Measurements from ENCODE around the gene MAST4.

MAST4 gene

GRCh38 chr5:66863243-66864170, 267.3 kb downstream of the MAST4 start:
- CTCF ChIA-PET = interaction anchor here (1.0 to 1.6 kb wide), 4 partner anchors 9 to 55 kb away, joined by 3 to 5 read pairs (median 4); no protein-coding TSS in a partner anchor

GRCh38 chr5:66864240-66864884, 268.2 kb downstream of the MAST4 start:
- 97% methylated on average over 7 of the region's 10 CpGs for WGBS (ENCODE audit: insufficient coverage)
- Histone ChIP-seq H3K27me3 (replicated peaks in 2 of 5; ENCODE audit: control insufficient read depth in 4 of 5, insufficient read depth in 5 of 5, low read length in 4 of 5) (peaks cover 0 to 11% (median 7%) of the 10 kb centered on the region in 5 experiments), H3K4me1 (ENCODE audit: control extremely low read depth in 1 of 4, control insufficient read depth in 4 of 4, insufficient read depth in 4 of 4, low read length in 3 of 4) (peaks cover 0 to 4% (median 0%) of the 10 kb centered on the region in 4 experiments), H3K27ac (ENCODE audit: insufficient read depth in 1 of 2, low read depth in 1 of 2, low read length in 2 of 2, poor library complexity in 1 of 2, severe bottlenecking in 2 of 2) (no peak overlapping the region), H3K9me3 (ENCODE audit: control extremely low read depth in 1 of 5, control insufficient read depth in 4 of 5, insufficient read depth in 2 of 5, low read depth in 1 of 5, low read length in 4 of 5) (no peaks in the 10 kb centered on the region), H3K4me3 (ENCODE audit: control insufficient read depth in 1 of 7, extremely low read depth in 1 of 7, insufficient read depth in 4 of 7, low read depth in 2 of 7, low read length in 6 of 7) (no peak overlapping the region), H3K36me3 (ENCODE audit: control insufficient read depth in 4 of 4, insufficient read depth in 4 of 4, low read length in 3 of 4) (no peaks in the 10 kb centered on the region)
- ChIA-PET CTCF (interaction anchor here (1.0 to 1.6 kb wide), 4 partner anchors 8 to 56 kb away, joined by 3 to 5 read pairs (median 4); no protein-coding TSS in a partner anchor), POLR2A (no interaction called here)
- peak; percentile 19 to 46 (median 28) for DNase-seq

More at GRCh38 chr5:66863243-66864170, 267.3 kb downstream of the MAST4 start:
- 95% methylated on average over 4 of the region's 6 CpGs for WGBS (ENCODE audit: insufficient coverage)
- Histone ChIP-seq H3K4me3 (ENCODE audit: control insufficient read depth in 1 of 7, extremely low read depth in 1 of 7, insufficient read depth in 4 of 7, low read depth in 2 of 7, low read length in 6 of 7) (no peak overlapping the region), H3K36me3 (ENCODE audit: control insufficient read depth in 4 of 4, insufficient read depth in 4 of 4, low read length in 3 of 4) (no peaks in the 10 kb centered on the region), H3K27me3 (replicated peaks in 2 of 5; ENCODE audit: control insufficient read depth in 4 of 5, insufficient read depth in 5 of 5, low read length in 4 of 5) (peaks cover 0 to 12% (median 7%) of the 10 kb centered on the region in 5 experiments), H3K4me1 (ENCODE audit: control extremely low read depth in 1 of 4, control insufficient read depth in 4 of 4, insufficient read depth in 4 of 4, low read length in 3 of 4) (peaks cover 0 to 4% (median 0%) of the 10 kb centered on the region in 4 experiments), H3K9me3 (ENCODE audit: control extremely low read depth in 1 of 5, control insufficient read depth in 4 of 5, insufficient read depth in 2 of 5, low read depth in 1 of 5, low read length in 4 of 5) (no peaks in the 10 kb centered on the region), H3K27ac (ENCODE audit: insufficient read depth in 1 of 2, low read depth in 1 of 2, low read length in 2 of 2, poor library complexity in 1 of 2, severe bottlenecking in 2 of 2) (no peak overlapping the region)
- POLR2A ChIA-PET = no interaction called here
- no peak for DNase-seq

- POLR2A ChIA-PET = interaction anchor here (0.6 kb wide), 1 partner anchor 14 kb away, joined by 3 read pairs; no protein-coding TSS in a partner anchor
- CTCF ChIA-PET = interaction anchor here (0.9 to 2.1 kb wide), 4 partner anchors 10 to 282 kb away, joined by 3 to 5 read pairs (median 4); no protein-coding TSS in a partner anchor
- WGBS (ENCODE audit: insufficient coverage) = 100% methylated on average over 1 of the region's 1 CpG
These were observed 271.6 kb downstream of the MAST4 start for GRCh38 chr5:66867618-66868322.

GRCh38 chr5:66869347-66869746, 273.2 kb downstream of the MAST4 start:
- CTCF ChIA-PET = no interaction called here
- no peaks in the 10 kb centered on the region for H3K9me3 ChIP-seq (ENCODE audit: control extremely low read depth in 1 of 5, control insufficient read depth in 4 of 5, insufficient read depth in 2 of 5, low read depth in 1 of 5, low read length in 4 of 5)
- DNase-seq = no peak
- no peaks in the 10 kb centered on the region for H3K27me3 ChIP-seq (replicated peaks in 2 of 5; ENCODE audit: control insufficient read depth in 4 of 5, insufficient read depth in 5 of 5, low read length in 4 of 5)
- 93% methylated on average over 2 of the region's 6 CpGs for WGBS (ENCODE audit: insufficient coverage)
- POLR2A ChIA-PET = no interaction called here
- H3K27ac ChIP-seq (ENCODE audit: insufficient read depth in 1 of 2, low read depth in 1 of 2, low read length in 2 of 2, poor library complexity in 1 of 2, severe bottlenecking in 2 of 2) = no peak overlapping the region
- H3K36me3 ChIP-seq (ENCODE audit: control insufficient read depth in 4 of 4, insufficient read depth in 4 of 4, low read length in 3 of 4) = no peaks in the 10 kb centered on the region
- no peak overlapping the region for H3K4me3 ChIP-seq (ENCODE audit: control insufficient read depth in 1 of 7, extremely low read depth in 1 of 7, insufficient read depth in 4 of 7, low read depth in 2 of 7, low read length in 6 of 7)
- no peaks in the 10 kb centered on the region for H3K4me1 ChIP-seq (ENCODE audit: control extremely low read depth in 1 of 4, control insufficient read depth in 4 of 4, insufficient read depth in 4 of 4, low read length in 3 of 4)

More at GRCh38 chr5:66867618-66868322, 271.6 kb downstream of the MAST4 start:
- no peaks in the 10 kb centered on the region for H3K36me3 ChIP-seq (ENCODE audit: control insufficient read depth in 4 of 4, insufficient read depth in 4 of 4, low read length in 3 of 4)
- H3K4me3 ChIP-seq (ENCODE audit: control insufficient read depth in 1 of 7, extremely low read depth in 1 of 7, insufficient read depth in 4 of 7, low read depth in 2 of 7, low read length in 6 of 7) = no peak overlapping the region
- H3K27ac ChIP-seq (ENCODE audit: insufficient read depth in 1 of 2, low read depth in 1 of 2, low read length in 2 of 2, poor library complexity in 1 of 2, severe bottlenecking in 2 of 2) = no peak overlapping the region
- no peaks in the 10 kb centered on the region for H3K4me1 ChIP-seq (ENCODE audit: control extremely low read depth in 1 of 4, control insufficient read depth in 4 of 4, insufficient read depth in 4 of 4, low read length in 3 of 4)
- peaks cover 0 to 2% (median 0%) of the 10 kb centered on the region in 5 experiments for H3K27me3 ChIP-seq (replicated peaks in 2 of 5; ENCODE audit: control insufficient read depth in 4 of 5, insufficient read depth in 5 of 5, low read length in 4 of 5)
- no peak for DNase-seq
- no peaks in the 10 kb centered on the region for H3K9me3 ChIP-seq (ENCODE audit: control extremely low read depth in 1 of 5, control insufficient read depth in 4 of 5, insufficient read depth in 2 of 5, low read depth in 1 of 5, low read length in 4 of 5)

GRCh38 chr5:66870708-66871107, 274.5 kb downstream of the MAST4 start:
- POLR2A ChIA-PET = no interaction called here
- CTCF ChIA-PET = no interaction called here
- Histone ChIP-seq H3K27me3 (replicated peaks in 2 of 5; ENCODE audit: control insufficient read depth in 4 of 5, insufficient read depth in 5 of 5, low read length in 4 of 5) (no peaks in the 10 kb centered on the region), H3K4me3 (ENCODE audit: control insufficient read depth in 1 of 7, extremely low read depth in 1 of 7, insufficient read depth in 4 of 7, low read depth in 2 of 7, low read length in 6 of 7) (no peak overlapping the region), H3K36me3 (ENCODE audit: control insufficient read depth in 4 of 4, insufficient read depth in 4 of 4, low read length in 3 of 4) (no peaks in the 10 kb centered on the region), H3K4me1 (ENCODE audit: control extremely low read depth in 1 of 4, control insufficient read depth in 4 of 4, insufficient read depth in 4 of 4, low read length in 3 of 4) (no peaks in the 10 kb centered on the region), H3K27ac (ENCODE audit: insufficient read depth in 1 of 2, low read depth in 1 of 2, low read length in 2 of 2, poor library complexity in 1 of 2, severe bottlenecking in 2 of 2) (no peak overlapping the region), H3K9me3 (ENCODE audit: control extremely low read depth in 1 of 5, control insufficient read depth in 4 of 5, insufficient read depth in 2 of 5, low read depth in 1 of 5, low read length in 4 of 5) (no peaks in the 10 kb centered on the region)
- 99% methylated on average over 8 of the region's 10 CpGs for WGBS (ENCODE audit: insufficient coverage)
- DNase-seq = no peak

- Histone ChIP-seq H3K27ac (ENCODE audit: insufficient read depth in 1 of 2, low read depth in 1 of 2, low read length in 2 of 2, poor library complexity in 1 of 2, severe bottlenecking in 2 of 2) (no peak overlapping the region), H3K9me3 (ENCODE audit: control extremely low read depth in 1 of 5, control insufficient read depth in 4 of 5, insufficient read depth in 2 of 5, low read depth in 1 of 5, low read length in 4 of 5) (no peaks in the 10 kb centered on the region), H3K4me3 (ENCODE audit: control insufficient read depth in 1 of 7, extremely low read depth in 1 of 7, insufficient read depth in 4 of 7, low read depth in 2 of 7, low read length in 6 of 7) (no peak overlapping the region), H3K27me3 (replicated peaks in 2 of 5; ENCODE audit: control insufficient read depth in 4 of 5, insufficient read depth in 5 of 5, low read length in 4 of 5) (no peaks in the 10 kb centered on the region), H3K36me3 (ENCODE audit: control insufficient read depth in 4 of 4, insufficient read depth in 4 of 4, low read length in 3 of 4) (no peaks in the 10 kb centered on the region), H3K4me1 (ENCODE audit: control extremely low read depth in 1 of 4, control insufficient read depth in 4 of 4, insufficient read depth in 4 of 4, low read length in 3 of 4) (no peaks in the 10 kb centered on the region)
- DNase-seq = no peak
- ChIA-PET POLR2A (no interaction called here), CTCF (no interaction called here)
- WGBS (ENCODE audit: insufficient coverage) = 98% methylated on average over 5 of the region's 5 CpGs
These were observed 275.5 kb downstream of the MAST4 start for GRCh38 chr5:66871651-66872050.
